HepG2 (cell line): ENCODE measurements around the gene PDPK1. TPM values are rescaled to one million over a fixed set of nuclear protein-coding genes. Genes with fewer than 3 reads are reported as not detected.
"Not testable (repeated sequence)": the region's sequence is repeated elsewhere in the genome, so short reads cannot be mapped to it uniquely, and the experiment has no call there.

Source experiments
- ATAC-seq: fragments of 200-7000 bp; cut with Tn5 transposase; 3 replicates; pipeline ENCODE4 v1.9.1; 2020; ENCODE audit warnings: mild to moderate bottlenecking, moderate library complexity
- BruUV-seq: library from RNA; stranded (reverse); fragments of 400-500 nt; replicated peaks from 2 replicates; lab custom pipeline; 2021; lab: Mats Ljungman, UMichigan
- CTCF ChIA-PET: fragments of 300-600 bp; formaldehyde crosslinking; extraction: SDS; loops from one replicate; lab custom pipeline; 2021; ENCODE audit warnings: low total read pairs, inconsistent platforms, low intra/inter-chr PET ratio; lab: Yijun Ruan, JAX
- POLR2A ChIA-PET: fragments of 350-600 bp; sonication (Branson Sonifier 250); formaldehyde crosslinking; loops from one replicate; lab custom pipeline; 2020; ENCODE audit warnings: antibody characterized with exemption, inconsistent platforms; lab: Yijun Ruan, JAX
- DNase-seq: peaks from one replicate; pipeline ENCODE4 v3.0.0-alpha.2; 2015; ENCODE audit warnings: low spot score
- FAIRE-seq: peaks from 3 replicates; lab custom pipeline; 2011; peaks lifted over from hg19 to GRCh38; lab: Jason Lieb, UNC
- H2AFZ ChIP-seq: one replicate; pipeline ENCODE4 v1.6.1; 2011; ENCODE audit warnings: low read length, inconsistent platforms
- H3K27ac ChIP-seq: fragments of 300-600 bp; 3 replicates; pipeline ENCODE4 v1.8.0; 2011; ENCODE audit warnings: mixed run types, mild to moderate bottlenecking, mixed read lengths, low read length, inconsistent platforms; ENCODE audit not compliant: insufficient read depth; ENCODE audit errors: extremely low read length
- H3K27me3 ChIP-seq, 2 experiments: fragments of 200-600 bp in 1 of 2; 2 replicates in 1 of 2; 3 replicates in 1 of 2; pipeline versions ENCODE4 v1.6.0 to v1.8.0; 2011; ENCODE audit warnings: low read length in 2 of 2, mild to moderate bottlenecking in 2 of 2, moderate library complexity in 2 of 2, inconsistent platforms in 1 of 2; ENCODE audit not compliant: insufficient read depth in 2 of 2, control insufficient read depth in 1 of 2
- H3K36me3 ChIP-seq, 2 experiments: fragments of 200-600 bp in 1 of 2; replicated peaks in 1 of 2; 2 replicates in 1 of 2; 3 replicates in 1 of 2; pipeline versions ENCODE4 v1.5.1 to v1.8.0; 2011; ENCODE audit warnings: low read length in 2 of 2, inconsistent platforms in 1 of 2; ENCODE audit not compliant: insufficient read depth in 2 of 2, control insufficient read depth in 1 of 2
- H3K4me1 ChIP-seq: 2 replicates; pipeline ENCODE4 v1.5.1; 2012; ENCODE audit warnings: low read length, inconsistent platforms; ENCODE audit not compliant: insufficient read depth
- H3K4me2 ChIP-seq: 2 replicates; pipeline ENCODE4 v1.6.0; 2011; ENCODE audit warnings: low read depth, low read length, inconsistent platforms
- H3K4me3 ChIP-seq, 3 experiments: fragments of 200-600 bp in 1 of 3; sonication (generic), shearing (Covaris generic) in 1 of 3; replicated peaks in 1 of 3; 2 replicates each; pipeline ENCODE4 v1.5.1; 2011 to 2016; ENCODE audit warnings: low read length in 3 of 3, inconsistent platforms in 2 of 3, low read depth in 2 of 3, mild to moderate bottlenecking in 2 of 3, control low read depth in 1 of 3, mixed read lengths in 1 of 3; ENCODE audit not compliant: insufficient read depth in 1 of 3
- H3K79me2 ChIP-seq: one replicate; pipeline ENCODE4 v1.6.1; 2011; ENCODE audit warnings: low read length, inconsistent platforms; ENCODE audit not compliant: insufficient read depth
- H3K9ac ChIP-seq: 2 replicates; pipeline ENCODE4 v1.6.0; 2011; ENCODE audit warnings: mild to moderate bottlenecking, low read depth, low read length, inconsistent platforms; ENCODE audit not compliant: insufficient read depth
- H3K9me3 ChIP-seq: 2 replicates; pipeline ENCODE4 v1.5.1; 2012; ENCODE audit warnings: mild to moderate bottlenecking, low read length
- H4K20me1 ChIP-seq: 2 replicates; pipeline ENCODE4 v1.6.0; 2011; ENCODE audit warnings: inconsistent platforms, mild to moderate bottlenecking, low read length, moderate library complexity; ENCODE audit not compliant: insufficient read depth
- WGBS: methylation state at CpG from one replicate; pipeline ENCODE4 v1.1.6; 2017; ENCODE audit warnings: low lambda C conversion rate; 5-methylcytosine and 5-hydroxymethylcytosine counted together
- in situ Hi-C: cut with HindIII; loops from 2 replicates; pipeline ENCODE4 v1.10.0; 2017; ENCODE audit warnings: low pct_unique_long_range_greater_than_20kb; ENCODE audit not compliant: extremely low pct_ligation_motif_present
- intact Hi-C: fragments of 100-400 bp; cut with micrococcal nuclease; formaldehyde crosslinking; loops from one replicate; pipeline ENCODE4 v1.10.0; 2022; ENCODE audit not compliant: unreplicated experiment
- polyA plus RNA-seq, 8 experiments: library from polyadenylated mRNA; depleted of rRNA in 3 of 8; stranded (reverse) in 7 of 8; unstranded in 1 of 8; fragments of >200 nt; fragmentation: Illumina TruSeq in 4 of 8; extraction: Trizol in 4 of 8; gene quantifications; 2 replicates each; pipeline versions ENCODE4 v1.2.1 to v1.2.3, GENCODE V29; 2011 to 2016; ENCODE audit warnings: low read depth in 4 of 8, missing spikeins in 1 of 8, mixed read lengths in 1 of 8; ENCODE audit not compliant: insufficient read depth in 1 of 8
- total RNA-seq, 5 experiments: library from RNA; depleted of rRNA; stranded (reverse); fragments of >200 nt; fragmentation: Illumina TruSeq; extraction: Trizol; gene quantifications; 2 replicates each; pipeline ENCODE4 v1.2.3, GENCODE V29; 2016; ENCODE audit warnings: low read depth in 1 of 5

PDPK1 gene
- total and polyA plus RNA-seq, 2 of the 13 experiments (the other 11 are each of a cell fraction or from before 2014, with no cell fraction given), result 59.6 to 129 TPM

DNA sequence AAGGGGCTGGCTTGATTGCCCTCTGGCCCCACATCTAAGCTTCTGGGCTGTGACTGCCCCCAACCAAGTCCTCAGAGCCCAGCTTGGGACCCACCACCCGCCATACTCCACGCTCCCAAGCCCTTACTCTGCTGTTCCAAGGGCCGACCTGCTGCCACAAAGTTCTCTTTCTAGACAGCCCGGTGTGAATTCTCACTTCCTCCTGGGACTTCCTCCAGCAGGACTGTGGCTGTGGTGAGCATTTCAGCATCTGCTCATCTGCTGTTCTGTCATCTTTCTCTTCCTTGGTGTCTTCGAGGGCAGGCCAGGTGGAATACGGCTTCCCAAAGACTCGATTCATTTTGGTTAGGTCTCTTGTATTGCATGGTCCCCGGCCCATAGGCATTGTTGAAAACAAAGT is 69.0 kb downstream of the PDPK1 start:
- Histone ChIP-seq H3K79me2 (peaks cover 22% of the 10 kb centered on the region), H3K36me3 (peaks cover 3 to 10% of the 10 kb centered on the region in 2 experiments; a peak in 4 of 5 replicates)
- H3K4me1 ChIP-seq, H3K27me3 ChIP-seq, H3K4me3 ChIP-seq, H3K9ac ChIP-seq, in situ Hi-C loops, H2AFZ ChIP-seq, H3K27ac ChIP-seq, ATAC-seq, H3K9me3 ChIP-seq, H3K4me2 ChIP-seq, FAIRE-seq, BruUV-seq, H4K20me1 ChIP-seq, intact Hi-C loops, DNase-seq, POLR2A ChIA-PET, CTCF ChIA-PET: not testable (repeated sequence)
- WGBS, result no CpG with 5 or more reads among the region's 8 CpGs

DNA sequence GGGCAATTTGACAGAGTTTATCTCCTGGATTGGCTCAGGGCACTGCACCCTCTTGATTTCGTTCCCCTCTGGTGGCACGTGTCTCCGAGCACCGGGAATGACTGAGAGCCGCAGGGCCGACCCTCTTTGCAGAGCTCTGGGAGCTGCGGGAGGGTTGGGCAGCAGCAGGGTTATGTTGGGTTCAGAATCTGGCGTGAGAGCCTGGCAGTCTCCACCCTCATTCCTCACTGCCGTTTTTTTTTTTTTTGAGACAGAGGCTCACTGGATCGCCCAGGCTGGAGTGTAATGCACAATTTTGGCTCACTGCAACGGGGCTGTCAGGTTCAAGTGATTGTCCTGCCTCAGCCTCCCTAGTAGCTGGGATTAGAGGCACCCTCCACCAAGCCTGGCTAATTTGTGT is 71.5 kb downstream of the PDPK1 start:
- H2AFZ ChIP-seq, in situ Hi-C loops, intact Hi-C loops, H3K27ac ChIP-seq, H3K9me3 ChIP-seq, BruUV-seq, H3K4me2 ChIP-seq, CTCF ChIA-PET, H3K4me3 ChIP-seq, H4K20me1 ChIP-seq, H3K27me3 ChIP-seq, H3K9ac ChIP-seq, ATAC-seq, FAIRE-seq, POLR2A ChIA-PET, H3K4me1 ChIP-seq, DNase-seq: not testable (repeated sequence)
- peaks cover 3 to 10% of the 10 kb centered on the region in 2 experiments; a peak in 4 of 5 replicates for H3K36me3 ChIP-seq
- WGBS, result 92% methylated on average over 5 of the region's 11 CpGs
- peaks cover 14% of the 10 kb centered on the region for H3K79me2 ChIP-seq
